GM12801 (cell line): ENCODE results near the gene FTSJ1.

Experiments used
- CTCF ChIP-seq: IDR thresholded peaks from one replicate; pipeline ENCODE4 v1.5.1; 2011; ENCODE audit warnings: control low read depth; ENCODE audit not compliant: insufficient read length; ENCODE audit errors: extremely low read depth

The FTSJ1 gene

GRCh38 chrX:48460606-48461005, 15.4 kb upstream of the FTSJ1 start:
- no peak for TF ChIP-seq CTCF

GRCh38 chrX:48461830-48462229, 14.2 kb upstream of the FTSJ1 start:
- TF ChIP-seq CTCF: no peak

- TF ChIP-seq CTCF: no peak
These were observed 10.6 kb upstream of the FTSJ1 start for GRCh38 chrX:48465336-48465933.

- TF ChIP-seq CTCF: no peak
These were observed 9.3 kb upstream of the FTSJ1 start for GRCh38 chrX:48466696-48467095.

- no peak for TF ChIP-seq CTCF
These were observed 8.7 kb upstream of the FTSJ1 start for GRCh38 chrX:48467281-48467761.

GRCh38 chrX:48468247-48468671, 7.7 kb upstream of the FTSJ1 start:
- no peak for TF ChIP-seq CTCF

GRCh38 chrX:48468693-48469691, 7.0 kb upstream of the FTSJ1 start:
- no peak for TF ChIP-seq CTCF
